Neutrophil (primary cell): ENCODE measurements around the gene UBE2D4.
"Not testable (repeated sequence)": the region's sequence is repeated elsewhere in the genome, so short reads cannot be mapped to it uniquely, and the experiment has no call there.

ENCODE experiments used
- H3K27ac ChIP-seq: fragments of 200-600 bp; sonication (generic); 2 replicates; pipeline ENCODE4 v1.5.1; 2016; ENCODE audit warnings: mild to moderate bottlenecking, moderate library complexity
- H3K27me3 ChIP-seq: fragments of 200-600 bp; sonication (generic); 2 replicates; pipeline ENCODE4 v1.6.0; 2016; ENCODE audit warnings: mild to moderate bottlenecking
- H3K36me3 ChIP-seq: fragments of 200-600 bp; sonication (generic); 2 replicates; pipeline ENCODE4 v1.5.1; 2017
- H3K4me1 ChIP-seq, 2 experiments: fragments of 200-600 bp in 1 of 2; sonication (generic) in 1 of 2; 1 replicate in 1 of 2; 2 replicates in 1 of 2; pipeline versions ENCODE4 v1.5.1 to v1.6.1; 2013 to 2016; ENCODE audit warnings: low read depth in 1 of 2, low read length in 1 of 2, mild to moderate bottlenecking in 1 of 2, moderate library complexity in 1 of 2; ENCODE audit not compliant: control insufficient read depth in 1 of 2, insufficient read depth in 1 of 2
- H3K4me3 ChIP-seq, 2 experiments: fragments of 200-600 bp in 1 of 2; sonication (generic) in 1 of 2; 1 replicate in 1 of 2; 2 replicates in 1 of 2; pipeline ENCODE4 v1.5.1; 2013 to 2016; ENCODE audit warnings: low read depth in 1 of 2, low read length in 1 of 2, mild to moderate bottlenecking in 1 of 2, moderate library complexity in 1 of 2
- H3K9me3 ChIP-seq: fragments of 200-600 bp; sonication (generic); 2 replicates; pipeline ENCODE4 v1.5.1; 2016
- TF ChIP-seq, protein P1 (sequence below): fragments of 200-600 bp; sonication (generic); IDR thresholded peaks from 2 replicates; pipeline ENCODE4 v1.5.1; 2016; ENCODE audit warnings: antibody characterized with exemption

Gene UBE2D4

DNA sequence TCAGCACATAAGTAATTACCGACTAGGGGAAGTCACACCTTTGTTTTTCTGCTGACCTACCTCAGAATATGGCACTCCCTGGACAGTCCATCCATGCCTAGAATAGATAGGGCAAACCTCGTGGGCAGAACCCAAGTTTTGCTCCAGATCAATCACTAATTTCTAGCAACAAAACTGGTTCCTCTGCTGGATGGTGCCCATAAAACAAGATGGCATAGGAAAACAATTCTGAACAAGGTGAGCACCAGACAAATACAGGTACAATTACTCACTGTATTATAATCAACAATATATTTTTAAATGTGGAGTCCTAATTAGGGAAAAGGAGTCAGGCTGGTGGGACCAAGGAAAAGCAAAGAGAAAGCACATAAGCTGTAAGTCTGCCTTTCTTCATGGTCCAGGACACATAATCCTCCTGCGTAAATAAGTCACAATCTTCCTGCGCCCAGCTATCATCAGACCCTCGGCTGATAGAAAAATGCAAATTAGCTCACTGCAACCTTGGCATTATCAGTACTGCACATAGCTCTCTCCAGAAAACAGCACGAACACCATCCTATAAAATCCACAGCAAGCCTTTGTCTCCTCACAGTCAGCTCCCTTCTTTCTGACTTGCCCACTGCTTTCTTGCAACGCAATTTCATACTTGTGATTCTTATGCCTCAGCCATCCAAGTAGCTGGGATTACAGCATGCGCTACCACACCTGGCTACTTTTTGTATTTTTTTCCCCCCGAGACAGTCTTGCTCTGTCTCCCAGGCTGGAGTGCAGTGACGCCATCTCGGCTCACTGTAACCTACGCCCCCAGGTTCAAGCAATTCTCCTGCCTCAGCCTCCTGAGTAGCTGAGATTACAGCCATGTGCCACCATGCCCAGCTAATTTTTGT is 34.9 kb upstream of the UBE2D4 start:
- Histone ChIP-seq H3K36me3 (no peaks in the 10 kb centered on the region), H3K9me3 (no peaks in the 10 kb centered on the region), H3K4me1 (no peaks in the 10 kb centered on the region), H3K27me3 (no peaks in the 10 kb centered on the region), H3K4me3 (no peak overlapping the region), H3K27ac (no peak overlapping the region)
- TF ChIP-seq, protein P1, sequence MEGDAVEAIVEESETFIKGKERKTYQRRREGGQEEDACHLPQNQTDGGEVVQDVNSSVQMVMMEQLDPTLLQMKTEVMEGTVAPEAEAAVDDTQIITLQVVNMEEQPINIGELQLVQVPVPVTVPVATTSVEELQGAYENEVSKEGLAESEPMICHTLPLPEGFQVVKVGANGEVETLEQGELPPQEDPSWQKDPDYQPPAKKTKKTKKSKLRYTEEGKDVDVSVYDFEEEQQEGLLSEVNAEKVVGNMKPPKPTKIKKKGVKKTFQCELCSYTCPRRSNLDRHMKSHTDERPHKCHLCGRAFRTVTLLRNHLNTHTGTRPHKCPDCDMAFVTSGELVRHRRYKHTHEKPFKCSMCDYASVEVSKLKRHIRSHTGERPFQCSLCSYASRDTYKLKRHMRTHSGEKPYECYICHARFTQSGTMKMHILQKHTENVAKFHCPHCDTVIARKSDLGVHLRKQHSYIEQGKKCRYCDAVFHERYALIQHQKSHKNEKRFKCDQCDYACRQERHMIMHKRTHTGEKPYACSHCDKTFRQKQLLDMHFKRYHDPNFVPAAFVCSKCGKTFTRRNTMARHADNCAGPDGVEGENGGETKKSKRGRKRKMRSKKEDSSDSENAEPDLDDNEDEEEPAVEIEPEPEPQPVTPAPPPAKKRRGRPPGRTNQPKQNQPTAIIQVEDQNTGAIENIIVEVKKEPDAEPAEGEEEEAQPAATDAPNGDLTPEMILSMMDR, result no peak

DNA sequence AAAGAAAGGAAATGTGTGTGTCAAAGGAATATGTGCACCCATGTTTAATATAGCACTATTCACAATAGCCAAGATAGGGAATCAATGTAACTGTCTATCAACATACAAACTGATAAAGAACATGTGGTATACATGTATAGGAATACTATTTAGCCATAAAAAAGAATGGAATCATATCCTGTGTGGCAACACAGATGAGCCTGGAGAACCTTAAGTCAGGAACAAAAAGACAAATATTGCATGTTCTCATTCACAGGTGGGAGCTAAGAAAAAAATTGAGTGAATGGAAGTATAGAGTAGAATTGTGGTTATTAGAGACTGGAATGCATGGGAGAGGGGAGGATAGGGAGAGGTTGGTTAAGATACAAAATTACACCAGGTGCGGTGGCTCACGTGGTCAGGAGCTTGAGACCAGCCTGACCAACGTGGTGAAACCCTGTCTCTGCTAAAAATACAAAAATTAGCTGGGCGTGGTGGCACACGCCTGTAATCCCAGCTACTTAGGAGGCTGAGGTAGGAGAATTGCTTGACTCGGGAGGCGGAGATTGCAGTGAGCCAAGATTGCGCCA is 30.3 kb upstream of the UBE2D4 start:
- Histone ChIP-seq H3K4me3 (no peak overlapping the region), H3K36me3 (no peaks in the 10 kb centered on the region), H3K27ac (no peak overlapping the region), H3K9me3 (no peaks in the 10 kb centered on the region), H3K4me1 (no peaks in the 10 kb centered on the region), H3K27me3 (no peaks in the 10 kb centered on the region)
- TF ChIP-seq, protein P1, result no peak

- H3K4me3 ChIP-seq, H3K36me3 ChIP-seq, H3K4me1 ChIP-seq, H3K9me3 ChIP-seq, H3K27me3 ChIP-seq, H3K27ac ChIP-seq: not testable (repeated sequence)
These were observed 27.7 kb upstream of the UBE2D4 start for GRCh38 chr7:43898571-43898970.

DNA sequence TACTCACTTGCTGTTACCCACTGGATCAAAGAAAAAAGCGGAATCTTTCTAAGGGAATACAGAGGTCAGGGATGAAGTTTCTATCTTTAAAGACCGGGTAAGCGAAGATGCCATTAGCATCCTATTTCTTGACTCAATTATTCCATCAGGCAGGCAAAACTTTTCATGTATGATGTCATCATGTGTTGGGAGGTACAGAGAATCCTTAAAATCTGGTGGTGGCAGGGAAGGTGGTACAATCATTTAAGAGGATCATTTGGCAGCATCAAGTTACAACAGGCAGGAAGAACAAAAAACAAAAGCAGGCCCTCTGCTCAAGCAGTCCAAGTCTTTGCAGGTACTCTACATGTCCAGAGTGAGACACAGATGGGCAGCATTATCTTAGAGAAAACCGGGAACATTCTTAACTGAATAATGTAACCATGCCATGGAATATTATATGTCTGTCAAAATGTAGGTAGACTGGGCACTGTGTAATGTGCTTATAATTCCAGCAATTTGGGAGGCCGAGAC is 23.6 kb upstream of the UBE2D4 start:
- Histone ChIP-seq H3K27me3 (peaks cover 11% of the 10 kb centered on the region), H3K9me3 (no peaks in the 10 kb centered on the region), H3K36me3 (no peaks in the 10 kb centered on the region), H3K4me3 (no peak overlapping the region), H3K27ac (no peak overlapping the region), H3K4me1 (peaks cover 9 to 11% of the 10 kb centered on the region in 2 experiments)
- TF ChIP-seq, protein P1, result no peak

DNA sequence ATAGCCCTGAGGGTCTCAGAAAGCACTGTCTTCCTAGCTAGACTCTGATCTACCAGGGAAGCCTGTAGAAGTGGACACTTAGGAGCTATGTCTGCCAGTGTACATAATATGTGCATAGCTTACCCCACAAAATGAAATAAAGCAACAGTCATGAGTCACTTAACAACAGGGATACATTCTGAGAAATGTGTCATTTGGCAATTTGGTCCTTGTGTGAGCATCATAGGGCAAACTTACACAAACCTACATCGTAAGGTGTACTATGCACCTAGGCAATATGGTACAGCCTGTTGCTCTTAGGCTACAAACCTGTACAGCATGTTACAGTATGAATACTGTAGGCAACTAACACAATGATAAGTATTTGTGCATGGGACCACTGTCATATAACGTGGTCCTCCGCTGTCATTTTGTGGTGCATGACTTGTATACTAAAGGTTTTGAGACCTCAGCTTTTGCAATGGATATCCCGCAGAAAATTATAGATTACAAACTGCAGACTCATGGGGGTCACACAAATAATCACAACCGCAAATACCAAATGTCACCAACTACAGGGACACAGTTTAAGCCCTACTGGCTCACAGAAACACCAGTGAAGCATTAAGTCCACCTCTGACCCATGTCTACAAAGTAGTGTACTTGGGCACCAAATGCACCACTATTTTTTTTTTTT is 21.6 kb upstream of the UBE2D4 start:
- peaks cover 9 to 11% of the 10 kb centered on the region in 2 experiments for H3K4me1 ChIP-seq
- H3K27me3 ChIP-seq, result peaks cover 11% of the 10 kb centered on the region
- no peak overlapping the region for H3K4me3 ChIP-seq
- no peak overlapping the region for H3K27ac ChIP-seq
- no peaks in the 10 kb centered on the region for H3K36me3 ChIP-seq
- no peaks in the 10 kb centered on the region for H3K9me3 ChIP-seq
- TF ChIP-seq, protein P1, result no peak
